CD4-positive, alpha-beta T cell treated with Interleukin-15 for 1 hour (primary cell): ENCODE results near the gene U2SURP.
"Not testable (repeated sequence)": the region's sequence is repeated elsewhere in the genome, so short reads cannot be mapped to it uniquely, and the experiment has no call there.

Experiments
- DNase-seq: peaks from one replicate; pipeline ENCODE4 v3.0.0-alpha.2; 2020

U2SURP gene

GRCh38 chr3:142977399-142977728, 24.0 kb upstream of the U2SURP start:
- DNase-seq = no peak

GRCh38 chr3:142981108-142981507, 20.3 kb upstream of the U2SURP start:
- DNase-seq = no peak

DNA sequence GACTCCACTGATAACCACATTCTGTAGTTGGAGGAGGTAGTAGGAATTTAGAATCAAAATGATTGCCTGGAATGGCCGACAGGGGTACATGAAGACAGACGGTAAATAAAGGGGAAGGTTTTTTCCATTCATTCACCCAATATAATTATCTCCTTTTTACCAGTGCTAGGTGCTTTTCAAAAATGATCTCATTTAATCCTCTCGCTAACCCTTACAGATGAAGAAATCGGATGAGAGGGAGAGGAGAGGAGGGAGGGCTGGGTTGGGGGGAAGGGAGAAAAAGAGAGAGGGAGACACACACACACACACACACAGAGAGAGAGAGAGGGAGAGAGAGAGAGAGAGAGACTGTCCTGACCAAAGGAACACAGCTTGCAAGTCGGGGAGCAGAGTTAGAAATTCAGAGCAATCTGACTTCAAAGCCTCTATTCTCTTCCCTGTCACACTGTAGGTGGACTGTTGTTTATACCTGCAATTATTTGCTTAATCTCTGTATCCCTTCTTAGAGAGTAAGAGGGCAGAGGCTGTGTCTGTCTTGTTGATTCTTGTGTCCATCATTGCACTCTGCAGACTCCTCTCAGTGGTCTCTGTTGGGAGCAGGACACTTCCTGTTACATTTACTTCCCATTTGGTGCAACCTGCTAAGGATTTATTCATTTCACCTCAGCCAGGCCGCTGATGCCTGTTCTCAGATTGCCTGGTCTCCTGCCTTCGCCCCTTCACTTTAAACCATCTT, 19.2 kb upstream of the U2SURP start:
- DNase-seq = no peak

GRCh38 chr3:142983318-142983717, 18.1 kb upstream of the U2SURP start:
- DNase-seq = no peak

- no peak for DNase-seq
These were observed 17.1 kb upstream of the U2SURP start for GRCh38 chr3:142984255-142984654.

GRCh38 chr3:142987080-142987700, 14.2 kb upstream of the U2SURP start:
- DNase-seq = no peak

DNA sequence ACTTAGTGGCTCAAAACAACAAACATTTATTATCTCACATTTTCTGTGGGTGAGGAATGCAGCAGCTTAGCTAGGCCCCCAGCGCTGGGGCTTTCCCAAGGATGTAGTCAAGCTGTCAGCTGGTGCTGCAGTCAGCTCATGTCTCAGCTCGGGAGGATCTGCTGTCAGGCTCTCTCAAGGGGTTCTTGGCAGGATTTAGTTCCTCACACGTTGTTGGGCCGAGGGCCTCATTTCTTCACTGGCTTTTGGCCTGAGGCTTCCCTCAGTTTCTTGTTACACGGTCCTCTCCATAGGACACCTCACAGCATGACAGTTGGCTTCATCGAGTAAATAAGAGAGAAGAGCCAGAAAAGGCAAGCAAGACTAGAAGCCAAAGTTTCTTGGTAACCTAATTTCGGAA, 13.7 kb upstream of the U2SURP start:
- no peak for DNase-seq

GRCh38 chr3:142988221-142988620, 13.1 kb upstream of the U2SURP start:
- DNase-seq = not testable (repeated sequence)

DNA sequence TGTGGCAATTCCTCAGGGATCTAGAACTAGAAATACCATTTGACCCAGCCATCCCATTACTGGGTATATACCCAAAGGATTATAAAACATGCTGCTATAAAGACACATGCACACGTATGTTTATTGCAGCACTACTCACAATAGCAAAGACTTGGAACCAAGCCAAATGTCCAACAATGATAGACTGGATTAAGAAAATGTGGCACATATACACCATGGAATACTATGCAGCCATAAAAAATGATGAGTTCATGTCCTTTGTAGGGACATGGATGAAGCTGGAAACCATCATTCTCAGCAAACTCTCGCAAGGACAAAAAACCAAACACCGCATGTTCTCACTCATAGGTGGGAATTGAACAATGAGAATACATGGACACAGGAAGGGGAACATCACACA, 12.5 kb upstream of the U2SURP start:
- not testable (repeated sequence) for DNase-seq

GRCh38 chr3:142990721-142991120, 10.6 kb upstream of the U2SURP start:
- no peak for DNase-seq

GRCh38 chr3:142992323-142992722, 9.0 kb upstream of the U2SURP start:
- DNase-seq = no peak

DNA sequence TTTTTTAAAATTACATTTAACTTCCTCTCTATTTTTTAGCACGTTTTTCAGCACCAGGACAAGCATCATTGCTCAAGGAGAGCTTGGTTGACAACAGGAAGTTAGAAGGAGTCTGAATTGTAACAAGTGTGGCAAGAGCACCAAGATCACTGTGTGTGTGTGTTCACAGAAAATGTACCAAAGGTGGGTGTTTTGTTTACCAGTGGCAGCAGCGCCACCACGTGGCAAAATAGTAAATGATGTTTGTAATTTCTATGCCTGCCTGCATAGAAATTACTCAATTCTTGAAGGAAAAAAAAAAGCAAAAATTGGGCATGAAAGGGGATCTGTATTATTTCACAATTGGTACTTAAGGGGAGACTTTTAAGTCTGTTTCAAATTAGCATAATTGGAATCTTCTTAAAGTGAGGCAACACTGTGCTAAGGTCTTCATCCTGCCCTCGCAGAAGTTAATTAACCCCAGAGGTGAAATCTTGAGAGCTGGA, 7.4 kb upstream of the U2SURP start:
- DNase-seq = peak; percentile 59

GRCh38 chr3:142997330-142997729, 4.0 kb upstream of the U2SURP start:
- no peak for DNase-seq

- no peak for DNase-seq
These were observed 2.9 kb upstream of the U2SURP start for GRCh38 chr3:142998439-142998838.

- no peak for DNase-seq
These were observed 1.5 kb upstream of the U2SURP start for GRCh38 chr3:142999881-143000280.

DNA sequence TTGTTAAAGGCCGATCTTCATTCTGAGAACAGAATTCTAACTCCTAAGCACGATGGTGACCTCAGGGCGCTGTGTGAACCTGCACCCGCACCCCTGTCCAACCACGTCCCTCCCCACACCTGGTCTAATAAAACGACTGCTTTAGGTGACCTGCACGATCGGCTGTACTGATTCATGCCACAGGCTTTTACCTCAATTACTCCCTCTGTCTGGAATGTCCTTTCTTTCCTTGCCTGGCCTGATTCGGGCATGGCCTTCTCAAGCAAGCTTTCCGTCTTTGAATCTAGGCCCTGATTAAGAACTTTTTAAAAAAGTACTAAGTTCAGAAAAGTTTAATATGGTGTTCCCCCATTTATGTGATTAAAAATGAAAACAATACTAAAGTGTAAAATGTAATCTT, 842 bp upstream of the U2SURP start:
- no peak for DNase-seq

- DNase-seq = peak; percentile 67
These were observed 369 bp upstream of the U2SURP start for GRCh38 chr3:143001034-143001368.

DNA sequence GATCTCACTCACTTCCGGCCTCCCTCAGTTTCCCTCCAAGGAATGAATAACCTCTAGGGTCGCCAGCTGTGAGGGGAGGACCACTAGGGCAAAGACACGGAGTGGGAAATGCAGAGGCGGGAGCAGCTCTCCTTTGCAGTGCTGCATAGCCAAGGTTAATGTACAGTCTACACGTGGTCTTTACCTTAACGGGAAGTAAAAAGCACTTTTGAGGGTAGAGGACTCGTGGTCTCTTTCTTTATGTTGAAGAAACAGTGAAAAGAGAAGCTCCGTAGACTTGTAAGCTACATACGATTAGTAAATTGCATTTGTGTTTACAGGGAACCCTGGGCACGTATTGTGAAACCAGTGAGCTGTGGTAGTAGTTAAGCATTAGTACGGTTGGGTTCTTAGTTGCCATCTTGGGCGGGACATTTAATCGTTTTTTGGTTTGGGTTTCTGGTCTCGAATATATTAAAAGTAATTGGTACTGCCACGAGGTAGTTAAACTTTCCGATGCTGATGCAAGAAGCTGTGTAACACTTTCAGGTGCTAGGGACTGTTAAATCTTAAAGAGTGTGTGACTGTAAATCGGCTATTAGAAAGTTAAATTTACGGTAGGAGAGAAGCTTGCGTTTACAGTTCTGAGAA, 828 bp downstream of the U2SURP start:
- no peak for DNase-seq

GRCh38 chr3:143002727-143003126, 1.4 kb downstream of the U2SURP start:
- no peak for DNase-seq

DNA sequence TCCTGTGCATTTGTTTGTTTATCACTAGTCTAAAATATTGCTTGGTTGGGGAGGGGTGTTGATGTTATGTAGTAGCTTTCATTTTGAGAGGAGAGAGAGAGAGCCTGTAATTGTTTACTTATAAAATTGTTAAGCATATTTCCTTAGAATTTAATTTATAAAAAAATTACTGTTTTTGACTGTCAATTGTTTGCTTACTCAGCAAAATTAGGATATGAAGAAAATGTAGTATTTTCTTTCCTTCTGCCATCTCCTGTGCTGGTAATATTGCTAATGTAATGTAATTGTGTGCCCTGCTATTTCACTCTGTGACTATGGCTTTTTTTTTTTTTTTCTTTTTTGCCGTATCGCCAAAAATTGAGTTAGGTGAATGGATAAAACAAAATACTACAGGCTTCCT, 3.5 kb downstream of the U2SURP start:
- no peak for DNase-seq

- DNase-seq = no peak
These were observed 8.7 kb downstream of the U2SURP start for GRCh38 chr3:143010024-143010423.

DNA sequence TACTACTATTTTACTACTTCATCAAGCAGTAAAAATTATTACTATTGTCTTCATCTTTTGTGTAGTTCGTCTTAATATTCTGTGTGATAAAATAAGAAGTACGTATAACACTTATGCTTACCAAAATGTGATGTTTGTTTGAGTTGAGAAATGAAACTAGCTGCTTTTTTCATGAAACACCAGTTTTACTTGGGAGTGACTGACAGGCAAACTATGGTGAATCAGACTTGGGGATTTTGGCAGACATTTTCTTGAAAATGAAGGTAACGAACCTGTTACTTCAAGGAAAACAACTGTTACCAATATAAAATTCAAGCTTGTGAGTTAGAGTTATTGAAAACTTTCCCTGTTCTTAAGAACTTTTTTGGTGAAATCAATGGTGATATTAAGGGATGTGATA, 10.3 kb downstream of the U2SURP start:
- DNase-seq = no peak

DNA sequence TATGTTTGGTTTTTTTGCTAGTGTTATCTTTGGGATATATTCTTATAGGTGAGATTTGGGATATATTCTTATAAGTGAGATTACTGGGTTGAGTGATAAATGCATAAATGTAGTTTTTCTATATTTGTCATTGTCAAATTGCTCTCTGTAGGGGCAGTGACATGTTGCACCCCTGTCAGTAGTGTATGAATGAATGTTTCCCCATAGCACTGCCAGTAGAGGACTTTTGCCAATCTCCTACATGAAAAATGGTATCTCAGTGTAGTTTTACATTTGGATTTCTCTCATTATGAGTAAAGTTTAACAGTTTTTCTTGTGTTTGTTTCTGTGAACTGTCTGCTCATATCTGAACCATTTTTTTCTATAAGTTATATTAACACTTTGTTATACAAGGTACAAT, 13.6 kb downstream of the U2SURP start:
- no peak for DNase-seq

GRCh38 chr3:143016321-143016972, 15.1 kb downstream of the U2SURP start:
- no peak for DNase-seq
